Measurements from ENCODE around the gene IRAK1. TPM values are rescaled to one million over a fixed set of nuclear protein-coding genes. Genes with fewer than 3 reads are reported as not detected.

The IRAK1 gene
- total and polyA plus RNA-seq, 2 of the 8 experiments (the other 6 are each of a cell fraction or from before 2014, with no cell fraction given) = 26.6 to 41.7 TPM

GRCh38 chrX:153993079-153993478 is 26.6 kb downstream of the IRAK1 start:
- H4K8ac ChIP-seq (ENCODE audit: extremely low read depth, insufficient read depth, low read length) = no peak overlapping the region
- H2BK20ac ChIP-seq (ENCODE audit: low read length) = no peak overlapping the region
- H2AK5ac ChIP-seq (ENCODE audit: low read depth, low read length) = no peak overlapping the region
- no peak overlapping the region for H3K9ac ChIP-seq (replicated peaks in 1 of 4; ENCODE audit: extremely low read depth in 1 of 4, low read depth in 3 of 4, low read length in 3 of 4)
- H3K36me3 ChIP-seq (ENCODE audit: control insufficient read depth in 2 of 4, insufficient read depth in 4 of 4, low read length in 3 of 4) = no peaks in the 10 kb centered on the region
- no peaks in the 10 kb centered on the region for H4K20me1 ChIP-seq (replicated peaks in 1 of 2; ENCODE audit: control insufficient read depth in 1 of 2, insufficient read depth in 2 of 2, low read length in 2 of 2)
- no peak overlapping the region for H2AFZ ChIP-seq (ENCODE audit: low read length)
- no peak overlapping the region for H2BK120ac ChIP-seq (replicated peaks; ENCODE audit: low read depth, low read length)
- no peak overlapping the region for H3K4ac ChIP-seq (replicated peaks; ENCODE audit: insufficient read length, low read depth, low read length)
- ChIA-PET POLR2A (ENCODE audit: partially characterized antibody) (interaction anchor here (0.9 to 1.1 kb wide), 2 partner anchors 9 to 21 kb away, joined by 3 to 4 read pairs; partner anchors contain the start of gene HCFC1), CTCF (ENCODE audit: partially characterized antibody) (interaction anchor here (1.1 kb wide), 1 partner anchor 19 kb away, joined by 4 read pairs; no protein-coding TSS in a partner anchor)
- no peak overlapping the region for H3K27ac ChIP-seq (ENCODE audit: low read depth, low read length)
- H3K4me2 ChIP-seq (ENCODE audit: insufficient read depth in 1 of 2, low read depth in 2 of 2, low read length in 2 of 2) = no peak overlapping the region
- H2BK15ac ChIP-seq (ENCODE audit: low read length) = no peak overlapping the region
- no peak overlapping the region for H4K91ac ChIP-seq (replicated peaks; ENCODE audit: insufficient read length, low read length)
- H3K56ac ChIP-seq (replicated peaks; ENCODE audit: insufficient read length, low read depth, low read length) = no peak overlapping the region
- no peak for TF ChIP-seq TBP (IDR thresholded peaks at IDR 0.05; ENCODE audit: low read depth, low read length)
- TF ChIP-seq, protein P1, sequence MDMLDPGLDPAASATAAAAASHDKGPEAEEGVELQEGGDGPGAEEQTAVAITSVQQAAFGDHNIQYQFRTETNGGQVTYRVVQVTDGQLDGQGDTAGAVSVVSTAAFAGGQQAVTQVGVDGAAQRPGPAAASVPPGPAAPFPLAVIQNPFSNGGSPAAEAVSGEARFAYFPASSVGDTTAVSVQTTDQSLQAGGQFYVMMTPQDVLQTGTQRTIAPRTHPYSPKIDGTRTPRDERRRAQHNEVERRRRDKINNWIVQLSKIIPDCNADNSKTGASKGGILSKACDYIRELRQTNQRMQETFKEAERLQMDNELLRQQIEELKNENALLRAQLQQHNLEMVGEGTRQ (IDR thresholded peaks at IDR 0.05; ENCODE audit: low read length) = no peak
- TF ChIP-seq JUND (IDR thresholded peaks at IDR 0.05; ENCODE audit: low read length) = no peak
- TF ChIP-seq BACH1 (IDR thresholded peaks at IDR 0.05; ENCODE audit: low read length) = no peak
- TF ChIP-seq KDM5A (IDR thresholded peaks at IDR 0.05; ENCODE audit: low read length) = no peak
- H3K14ac ChIP-seq (ENCODE audit: insufficient read length) = no peak overlapping the region
- no peaks in the 10 kb centered on the region for H3K79me2 ChIP-seq (ENCODE audit: control insufficient read depth in 1 of 2, insufficient read depth in 2 of 2, low read length in 2 of 2)
- H3K23me2 ChIP-seq (ENCODE audit: low read depth, low read length) = no peaks in the 10 kb centered on the region; the same call in 1 of the 2 replicates
- H3K27me3 ChIP-seq (replicated peaks in 1 of 4; ENCODE audit: control insufficient read depth in 3 of 4, extremely low read depth in 1 of 4, insufficient read depth in 3 of 4, low read length in 3 of 4) = no peaks in the 10 kb centered on the region
- no peak for FAIRE-seq
- no peak overlapping the region for H3K23ac ChIP-seq (ENCODE audit: insufficient read length)
- 97% methylated on average over 5 of the region's 12 CpGs; no CpG with 5 or more reads in 1 of the 2 experiments for WGBS, 2 experiments (ENCODE audit: extremely low coverage in 1 of 2, insufficient coverage in 1 of 2, insufficient read length in 1 of 2, insufficient replicate concordance in 2 of 2, low coverage in 1 of 2, low lambda C conversion rate in 2 of 2, missing lambda C conversion rate in 1 of 2)
- H2BK5ac ChIP-seq (ENCODE audit: low read depth, low read length) = no peak overlapping the region
- no peak overlapping the region for H3K18ac ChIP-seq (ENCODE audit: extremely low read depth, low read length)
- no peak overlapping the region for H2BK12ac ChIP-seq (ENCODE audit: low read depth, low read length)
- no peak overlapping the region for H4K5ac ChIP-seq (ENCODE audit: insufficient read length, low read depth, low read length)
- H3K9me3 ChIP-seq (ENCODE audit: insufficient read depth in 2 of 2, low read depth in 1 of 2, low read length in 1 of 2) = no peaks in the 10 kb centered on the region
- no peak for DNase-seq (ENCODE audit: low read depth in 1 of 2, low spot score in 2 of 2)
- no peak overlapping the region for H3K4me3 ChIP-seq (ENCODE audit: extremely low read depth in 1 of 4, insufficient read depth in 2 of 4, low read depth in 3 of 4, low read length in 4 of 4)
- no peaks in the 10 kb centered on the region for H3K79me1 ChIP-seq (ENCODE audit: low read depth, low read length)
- no peaks in the 10 kb centered on the region for H3K4me1 ChIP-seq (replicated peaks in 1 of 4; ENCODE audit: control insufficient read depth in 3 of 4, insufficient read depth in 4 of 4, low read length in 3 of 4)
